Hippocampal formation (tissue), 2 donors: ENCODE measurements around the gene KPNA1.
"Not testable (repeated sequence)": the region's sequence is repeated elsewhere in the genome, so short reads cannot be mapped to it uniquely, and the experiment has no call there.

Source experiments
- DNase-seq, 2 donors: peaks; one replicate each; lab custom pipeline; 2025; lab: John Stamatoyannopoulos, UW

Gene KPNA1

GRCh38 chr3:122475316-122475715 lies 39.4 kb downstream of the KPNA1 start:
- DNase-seq: no peak

- DNase-seq: no peak
These were observed 45.1 kb downstream of the KPNA1 start for GRCh38 chr3:122469659-122470058.

- no peak for DNase-seq
These were observed 45.7 kb downstream of the KPNA1 start for GRCh38 chr3:122468896-122469533.

- DNase-seq: no peak
These were observed 48.0 kb downstream of the KPNA1 start for GRCh38 chr3:122466701-122467240.

- DNase-seq: no peak
These were observed 50.1 kb downstream of the KPNA1 start for GRCh38 chr3:122464659-122465058.

- DNase-seq: no peak
These were observed 52.3 kb downstream of the KPNA1 start for GRCh38 chr3:122462406-122462805.

GRCh38 chr3:122461806-122462205 lies 52.9 kb downstream of the KPNA1 start:
- no peak for DNase-seq

GRCh38 chr3:122458992-122459391 lies 55.7 kb downstream of the KPNA1 start:
- peak in 1 of 2 donors; percentile 52 for DNase-seq

GRCh38 chr3:122457706-122458105 lies 57.0 kb downstream of the KPNA1 start:
- DNase-seq: no peak

GRCh38 chr3:122456074-122456473 lies 58.7 kb downstream of the KPNA1 start:
- DNase-seq: no peak

- DNase-seq: no peak
These were observed 63.4 kb downstream of the KPNA1 start for GRCh38 chr3:122451371-122451770.

- not testable (repeated sequence) for DNase-seq
These were observed 66.5 kb downstream of the KPNA1 start for GRCh38 chr3:122448218-122448617.

- DNase-seq: not testable (repeated sequence)
These were observed 70.2 kb downstream of the KPNA1 start for GRCh38 chr3:122444491-122444887.

GRCh38 chr3:122443762-122444490 lies 70.8 kb downstream of the KPNA1 start:
- DNase-seq: not testable (repeated sequence)

GRCh38 chr3:122443090-122443489 lies 71.6 kb downstream of the KPNA1 start:
- DNase-seq: no peak

- no peak for DNase-seq
These were observed 78.8 kb downstream of the KPNA1 start for GRCh38 chr3:122435950-122436349.

- no peak for DNase-seq
These were observed 84.4 kb downstream of the KPNA1 start for GRCh38 chr3:122430371-122430770.

GRCh38 chr3:122427857-122428471 lies 86.8 kb downstream of the KPNA1 start:
- no peak for DNase-seq

- DNase-seq: no peak
These were observed 92.9 kb downstream of the KPNA1 start for GRCh38 chr3:122421836-122422235.

- DNase-seq: no peak
These were observed 93.6 kb downstream of the KPNA1 start for GRCh38 chr3:122421101-122421500.

GRCh38 chr3:122416966-122417365 lies 97.8 kb downstream of the KPNA1 start:
- no peak for DNase-seq

GRCh38 chr3:122415762-122416654 lies 98.7 kb downstream of the KPNA1 start, which contains the start of gene WDR5B:
WDR5B (minus strand) TSS chr3:122416062; CDS start chr3:122415528, 534 bp downstream.
- no peak for DNase-seq
